ENCODE data around the gene KRTAP5-5.
"Not testable (repeated sequence)": the region's sequence is repeated elsewhere in the genome, so short reads cannot be mapped to it uniquely, and the experiment has no call there.

Gene KRTAP5-5

GRCh38 chr11:1655168-1656060, 25.8 kb downstream of the KRTAP5-5 start:
- no peak overlapping the region for H3K4me3 ChIP-seq (ENCODE audit: low read depth, low read length)
- TF ChIP-seq POLR2A (IDR thresholded peaks at IDR 0.05; ENCODE audit: extremely low read depth, insufficient read length) (no peak), MYC (IDR thresholded peaks at IDR 0.05; ENCODE audit: low read depth, low read length) (no peak), CTCF (IDR thresholded peaks at IDR 0.05; ENCODE audit: low read depth, low read length) (no peak)
- TF ChIP-seq, protein P1, sequence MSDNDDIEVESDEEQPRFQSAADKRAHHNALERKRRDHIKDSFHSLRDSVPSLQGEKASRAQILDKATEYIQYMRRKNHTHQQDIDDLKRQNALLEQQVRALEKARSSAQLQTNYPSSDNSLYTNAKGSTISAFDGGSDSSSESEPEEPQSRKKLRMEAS (IDR thresholded peaks at IDR 0.05; ENCODE audit: low read depth, low read length), result no peak
- DNase-seq (ENCODE audit: low read depth), result no peak

GRCh38 chr11:1656061-1656441, 26.5 kb downstream of the KRTAP5-5 start:
- no peak for TF ChIP-seq MYC (IDR thresholded peaks at IDR 0.05; ENCODE audit: low read depth, low read length)
- TF ChIP-seq POLR2A (IDR thresholded peaks at IDR 0.05; ENCODE audit: extremely low read depth, insufficient read length), result no peak
- TF ChIP-seq, protein P1 (IDR thresholded peaks at IDR 0.05; ENCODE audit: low read depth, low read length), result no peak
- TF ChIP-seq CTCF (IDR thresholded peaks at IDR 0.05; ENCODE audit: low read depth, low read length), result no peak
- H3K4me3 ChIP-seq (ENCODE audit: low read depth, low read length), result no peak overlapping the region
- no peak for DNase-seq (ENCODE audit: low read depth)

- no peak for DNase-seq (ENCODE audit: low read depth)
- no peak overlapping the region for H3K4me3 ChIP-seq (ENCODE audit: low read depth, low read length)
- no peak for TF ChIP-seq CTCF (IDR thresholded peaks at IDR 0.05; ENCODE audit: low read depth, low read length)
- TF ChIP-seq, protein P1 (IDR thresholded peaks at IDR 0.05; ENCODE audit: low read depth, low read length), result no peak
- TF ChIP-seq POLR2A (IDR thresholded peaks at IDR 0.05; ENCODE audit: extremely low read depth, insufficient read length), result no peak
- TF ChIP-seq MYC (IDR thresholded peaks at IDR 0.05; ENCODE audit: low read depth, low read length), result no peak
These were observed 27.1 kb downstream of the KRTAP5-5 start for GRCh38 chr11:1656670-1657069.

DNA sequence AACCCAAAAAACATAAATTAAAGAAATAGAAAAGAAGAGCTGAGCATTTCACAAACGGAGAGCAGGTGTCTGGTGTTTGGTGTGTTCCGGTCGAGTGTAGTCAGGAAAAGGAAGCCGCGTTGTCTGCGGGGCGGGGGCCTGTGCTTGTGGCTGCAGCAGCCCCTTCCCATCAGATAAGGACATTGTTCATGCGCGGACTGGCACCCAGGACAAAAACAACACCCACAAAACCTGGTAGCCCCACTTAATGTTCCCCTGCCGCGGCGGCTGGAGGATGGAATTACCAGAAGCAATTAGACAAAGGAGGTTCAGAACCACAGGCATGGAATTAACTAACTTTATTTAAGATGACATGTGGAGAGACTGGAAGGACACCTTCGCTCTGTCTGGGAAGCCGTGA, 29.9 kb downstream of the KRTAP5-5 start:
- H3K4me3 ChIP-seq (ENCODE audit: low read depth, low read length), result no peak overlapping the region
- TF ChIP-seq, protein P1 (IDR thresholded peaks at IDR 0.05; ENCODE audit: low read depth, low read length), result no peak
- TF ChIP-seq CTCF (IDR thresholded peaks at IDR 0.05; ENCODE audit: low read depth, low read length) (no peak), POLR2A (IDR thresholded peaks at IDR 0.05; ENCODE audit: extremely low read depth, insufficient read length) (no peak), MYC (IDR thresholded peaks at IDR 0.05; ENCODE audit: low read depth, low read length) (no peak)
- DNase-seq (ENCODE audit: low read depth), result no peak

GRCh38 chr11:1660111-1660867, 30.7 kb downstream of the KRTAP5-5 start:
- H3K4me3 ChIP-seq (ENCODE audit: low read depth, low read length), result no peak overlapping the region
- TF ChIP-seq POLR2A (IDR thresholded peaks at IDR 0.05; ENCODE audit: extremely low read depth, insufficient read length) (no peak), MYC (IDR thresholded peaks at IDR 0.05; ENCODE audit: low read depth, low read length) (no peak), CTCF (IDR thresholded peaks at IDR 0.05; ENCODE audit: low read depth, low read length) (no peak)
- TF ChIP-seq, protein P1 (IDR thresholded peaks at IDR 0.05; ENCODE audit: low read depth, low read length), result no peak
- DNase-seq (ENCODE audit: low read depth), result no peak

- not testable (repeated sequence) for DNase-seq (ENCODE audit: low read depth); H3K4me3 ChIP-seq (ENCODE audit: low read depth, low read length)
These were observed 32.1 kb downstream of the KRTAP5-5 start for GRCh38 chr11:1661454-1662269.

DNA sequence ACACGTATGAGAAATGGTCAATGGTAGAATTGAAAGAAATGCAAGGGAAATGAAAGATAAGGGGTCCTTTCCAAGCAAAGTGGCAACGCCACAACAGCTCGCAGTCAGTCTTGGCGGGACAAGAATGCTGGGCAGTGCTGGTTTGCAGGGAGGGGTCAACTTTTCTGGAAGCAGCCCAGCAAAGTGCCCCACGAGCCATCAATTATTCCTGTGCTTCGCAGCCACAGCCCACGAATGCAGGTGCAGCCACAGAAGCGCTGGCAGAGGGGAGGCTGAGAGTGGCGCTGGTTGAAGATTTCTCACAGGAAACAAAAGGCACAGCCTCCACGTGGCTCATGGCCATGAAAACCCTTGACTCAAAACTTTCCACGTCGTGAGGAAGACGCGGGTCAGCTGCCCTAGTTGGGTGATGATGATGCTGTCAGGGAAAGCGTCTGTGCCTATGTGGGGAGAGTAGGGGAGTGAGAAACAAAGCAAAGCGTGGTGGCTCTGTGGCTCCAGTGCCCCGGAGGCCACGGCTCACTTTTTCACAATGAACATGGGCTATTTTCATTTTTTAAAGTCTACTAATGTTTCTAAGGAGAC, 33.2 kb downstream of the KRTAP5-5 start:
- not testable (repeated sequence) for DNase-seq (ENCODE audit: low read depth); H3K4me3 ChIP-seq (ENCODE audit: low read depth, low read length)
